GM15510 (cell line): ENCODE data around the gene CSNK1G2.

Experiments
- POLR2A ChIP-seq: IDR thresholded peaks from 3 replicates; pipeline ENCODE4 v1.6.1; 2011; ENCODE audit warnings: borderline replicate concordance; ENCODE audit not compliant: insufficient read length; ENCODE audit errors: extremely low read depth

CSNK1G2 gene

GRCh38 chr19:1929021-1929742 is 11.8 kb upstream of the CSNK1G2 start:
- TF ChIP-seq POLR2A = no peak

DNA sequence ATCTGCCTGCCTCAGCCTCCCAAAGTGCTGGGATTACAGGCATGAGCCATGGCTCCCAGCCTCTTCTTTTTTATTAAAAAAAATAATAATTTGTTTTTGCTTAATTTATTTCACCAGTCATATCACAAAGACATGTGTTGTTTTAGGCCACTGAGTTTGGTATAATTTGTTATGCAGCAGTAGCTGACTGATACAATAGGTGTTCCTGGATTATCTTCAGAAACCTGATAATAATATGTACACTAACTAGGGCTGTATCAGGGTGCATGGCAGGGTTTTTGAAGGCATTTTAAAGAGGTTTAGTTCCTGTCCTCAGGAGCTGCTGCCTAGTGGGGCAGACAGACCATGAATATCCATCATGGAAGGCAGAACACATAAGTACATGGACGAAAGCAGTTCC is 9.5 kb upstream of the CSNK1G2 start:
- TF ChIP-seq POLR2A = no peak

DNA sequence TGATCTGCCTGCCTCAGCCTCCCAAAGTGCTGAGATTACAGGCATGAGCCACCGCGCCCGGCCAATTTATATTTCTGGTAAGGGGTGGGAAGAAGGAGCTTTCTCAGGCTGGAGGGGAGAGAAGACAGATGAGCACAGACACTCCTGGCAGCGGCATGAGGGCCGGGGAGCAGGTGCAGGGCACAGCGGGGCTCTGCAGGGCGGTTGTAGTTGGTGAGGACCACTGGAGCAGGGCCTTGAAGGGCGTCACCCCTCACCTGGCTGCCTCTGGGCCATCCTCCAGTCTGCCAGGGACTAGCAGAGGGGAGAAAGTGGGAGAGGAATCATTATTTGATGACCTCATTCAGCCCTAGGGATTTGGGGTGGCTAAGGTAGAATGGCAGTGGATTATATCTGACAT is 8.6 kb upstream of the CSNK1G2 start:
- TF ChIP-seq POLR2A = no peak

DNA sequence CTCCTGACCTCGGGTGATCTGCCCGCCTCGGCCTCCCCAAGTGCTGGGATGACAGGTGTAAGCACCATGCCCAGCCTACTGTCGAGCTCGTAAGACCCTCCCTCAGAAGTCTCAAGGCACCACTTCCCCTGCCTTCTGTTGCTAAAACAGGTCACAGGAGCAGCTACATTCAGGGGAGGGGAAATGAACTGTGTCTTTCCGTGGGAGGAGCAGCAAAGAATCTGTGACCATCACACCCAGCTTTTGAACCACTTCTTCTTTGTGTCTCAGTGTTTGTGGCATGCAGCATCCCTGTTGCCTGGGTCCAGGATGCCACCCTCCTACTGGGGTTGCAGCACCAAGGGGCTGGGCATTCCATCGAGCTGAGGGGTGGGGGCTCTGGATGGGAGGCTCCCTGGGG is 7.7 kb upstream of the CSNK1G2 start:
- TF ChIP-seq POLR2A = no peak

DNA sequence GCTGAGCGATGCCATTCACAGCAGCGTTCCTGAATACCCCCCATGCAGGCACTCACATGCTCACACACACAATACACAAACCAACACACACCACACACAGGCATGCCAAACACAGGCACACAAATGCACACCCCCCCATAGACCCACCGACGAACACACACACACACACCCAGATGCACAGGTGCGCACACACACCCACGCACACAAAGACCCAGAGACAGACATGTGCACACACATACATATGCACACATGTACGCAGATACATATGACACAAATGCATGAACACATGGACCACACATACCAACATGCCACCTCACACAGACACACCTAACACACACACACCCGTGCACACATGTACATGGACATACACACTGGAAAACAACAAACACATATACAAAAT is 7.0 kb upstream of the CSNK1G2 start:
- TF ChIP-seq POLR2A = no peak

- no peak for TF ChIP-seq POLR2A
Observed at GRCh38 chr19:1935484-1936208, 5.3 kb upstream of the CSNK1G2 start.

DNA sequence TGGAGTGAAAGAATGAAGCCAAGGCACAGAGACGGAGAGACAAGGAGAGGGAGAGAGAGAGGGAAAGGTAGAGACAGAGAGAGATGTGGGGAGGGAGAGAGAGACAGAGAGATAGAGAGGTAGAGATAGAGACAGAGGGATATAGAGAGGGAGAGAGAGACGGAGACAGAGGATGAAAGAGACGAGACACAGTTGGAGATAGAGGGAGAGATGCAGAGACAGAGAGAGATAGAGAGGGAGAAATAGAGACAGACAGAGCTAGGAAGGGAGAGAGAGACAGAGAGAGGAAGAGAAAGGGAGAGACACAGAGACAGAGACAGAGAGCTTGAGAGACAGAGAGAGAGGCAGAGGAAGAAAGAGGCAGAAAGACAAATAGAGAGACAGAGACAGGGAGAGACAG is 4.5 kb upstream of the CSNK1G2 start:
- no peak for TF ChIP-seq POLR2A

DNA sequence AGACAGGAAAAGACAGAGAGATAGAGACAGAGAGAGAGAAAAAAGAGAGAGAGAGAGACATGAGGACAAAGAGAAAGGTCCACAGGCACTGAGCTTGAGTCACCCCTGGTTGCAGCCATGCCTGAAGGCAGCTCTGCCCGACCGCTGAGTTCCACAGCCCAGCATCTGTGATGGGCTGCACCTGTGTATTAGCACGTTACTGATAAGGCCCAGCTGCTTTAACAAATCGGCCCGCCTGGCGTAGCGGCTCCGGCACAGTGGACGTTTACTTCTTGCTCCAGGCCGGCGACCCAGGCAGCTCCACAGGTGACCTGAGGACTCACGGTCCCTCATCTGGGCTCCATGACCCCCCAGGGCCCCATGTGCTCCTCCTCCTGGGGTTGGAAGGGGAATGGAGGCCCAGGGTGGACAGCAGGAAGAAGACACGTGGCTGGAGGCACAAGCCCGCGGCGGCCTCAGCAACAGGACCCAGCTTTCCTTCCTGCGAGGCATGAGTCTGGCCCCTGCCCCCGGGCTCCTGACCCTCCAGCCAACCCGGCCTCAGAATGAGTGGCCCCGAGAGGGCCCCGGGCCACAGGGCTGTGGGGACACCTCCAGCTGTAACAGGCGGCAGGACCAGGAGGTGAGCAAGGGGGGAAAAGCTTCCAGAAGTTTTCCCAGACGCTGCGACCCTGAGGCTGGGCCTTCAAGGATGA is 3.9 kb upstream of the CSNK1G2 start:
- TF ChIP-seq POLR2A = no peak

DNA sequence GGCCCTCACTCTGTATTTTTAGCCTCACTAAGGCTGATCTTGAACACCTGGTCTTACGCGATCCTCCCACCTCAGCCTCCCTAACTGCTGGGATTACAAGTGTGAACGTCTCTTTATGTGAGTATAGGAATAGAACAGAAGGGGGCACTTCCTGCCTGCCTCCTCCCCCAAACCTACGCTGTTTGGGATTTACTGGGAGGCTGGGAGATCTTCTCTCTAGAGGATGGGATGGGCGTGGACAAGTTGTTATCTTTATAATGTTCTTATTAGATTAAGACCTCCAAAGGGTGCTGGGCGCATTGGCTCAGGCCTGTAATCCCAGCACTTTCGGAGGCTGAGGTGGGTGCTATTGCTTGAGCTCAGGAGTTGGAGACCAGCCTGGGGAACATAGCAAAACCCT is 2.9 kb upstream of the CSNK1G2 start:
- no peak for TF ChIP-seq POLR2A

DNA sequence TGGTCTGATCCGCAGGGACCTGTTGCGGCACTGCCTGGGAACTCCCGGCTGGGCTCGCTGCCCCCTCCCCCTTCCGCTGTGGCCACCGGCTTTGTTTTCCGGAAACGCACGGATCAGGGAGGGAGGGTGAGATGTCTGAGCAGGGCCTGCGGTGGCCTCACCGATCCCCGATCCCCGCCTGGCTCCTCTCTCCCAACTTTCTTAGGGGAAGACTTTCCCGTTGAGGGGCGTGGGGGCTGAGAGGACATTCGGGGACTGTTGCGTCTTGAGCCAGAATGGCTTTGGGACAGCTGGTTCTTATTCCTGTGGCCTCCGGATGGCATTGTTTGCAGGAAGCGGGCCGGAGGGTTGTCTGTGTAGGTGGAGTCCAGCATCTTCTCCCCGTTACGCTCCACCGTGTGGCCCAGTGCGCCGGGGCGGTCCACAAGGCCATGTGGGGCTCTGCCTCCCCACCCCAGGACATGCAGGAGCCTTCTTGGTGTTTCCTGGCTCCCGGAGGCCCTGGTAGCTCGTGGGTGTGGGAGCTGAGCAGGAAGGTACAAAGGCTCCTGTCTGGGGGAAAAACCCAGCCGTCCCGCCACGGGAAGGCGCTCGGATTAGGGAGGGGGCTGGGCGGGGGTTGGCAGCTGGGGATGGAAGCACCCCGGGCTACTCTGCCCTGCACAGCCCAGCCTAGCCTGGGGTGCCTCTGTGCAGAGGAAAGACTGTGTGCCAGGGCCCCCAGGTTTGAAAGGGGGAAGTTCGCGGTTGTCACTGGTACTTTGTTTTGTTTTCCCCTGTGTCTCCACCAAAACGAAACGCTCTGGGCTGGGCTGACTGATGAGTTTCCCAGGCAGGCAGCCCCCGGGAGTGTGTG is 1.3 kb downstream of the CSNK1G2 start:
- TF ChIP-seq POLR2A = peak; percentile 37

GRCh38 chr19:1942934-1943555 is 2.1 kb downstream of the CSNK1G2 start:
- no peak for TF ChIP-seq POLR2A

- no peak for TF ChIP-seq POLR2A
Observed at GRCh38 chr19:1943661-1944087, 2.7 kb downstream of the CSNK1G2 start.

DNA sequence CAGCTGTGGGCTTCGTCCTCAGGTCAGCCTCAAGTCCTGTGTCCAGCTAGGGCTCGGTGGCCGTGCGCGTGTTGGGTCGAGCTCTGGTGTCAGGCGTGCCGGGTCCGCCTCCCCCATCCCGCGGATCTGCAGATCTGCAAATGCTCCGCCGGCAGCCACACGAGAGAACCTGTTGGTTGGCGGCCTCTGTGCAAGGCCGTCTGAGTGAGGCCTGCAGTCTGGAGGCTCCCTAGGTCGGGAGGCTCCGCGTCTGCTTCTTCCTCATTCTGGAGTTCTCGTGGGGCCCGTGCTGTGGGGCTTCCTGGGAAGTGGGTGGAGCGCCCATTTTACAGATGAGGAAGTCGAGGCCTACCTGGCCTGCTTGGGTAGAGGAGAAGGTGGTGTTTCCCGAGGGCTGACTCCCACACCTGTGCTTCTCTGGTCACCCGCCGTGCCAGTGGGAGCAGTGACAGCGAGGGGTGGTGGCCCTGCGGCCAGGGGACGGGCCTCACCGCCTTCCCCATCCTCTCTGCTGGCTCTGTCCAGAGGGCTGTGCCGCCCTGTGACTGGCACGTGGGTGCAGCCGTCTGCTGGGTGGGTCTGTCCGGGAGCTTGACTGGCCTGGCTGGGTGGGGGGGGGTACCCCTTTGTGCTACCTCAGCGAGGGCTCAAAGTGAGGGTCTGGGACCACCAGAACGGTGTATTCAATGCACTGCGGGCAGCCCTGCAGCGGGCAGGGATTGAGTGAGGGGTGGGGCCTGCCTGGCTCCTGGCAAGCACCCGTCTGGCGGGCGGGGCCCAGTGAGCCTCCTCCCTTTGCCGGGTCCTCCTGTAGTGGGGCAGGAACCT is 3.3 kb downstream of the CSNK1G2 start:
- no peak for TF ChIP-seq POLR2A
